Peyer's patch (tissue), 4 donors: ENCODE results near the gene PEX11G. TPM values are rescaled to one million over a fixed set of nuclear protein-coding genes. Genes with fewer than 3 reads are reported as not detected.
A peak's percentile ranks its signal among the peaks of the same experiment; 100 is the strongest.
"Not testable (repeated sequence)": the region's sequence is repeated elsewhere in the genome, so short reads cannot be mapped to it uniquely, and the experiment has no call there.

Source experiments
- DNase-seq, 3 donors: peaks; one replicate each; pipeline ENCODE4 v3.0.0-alpha.2; 2017 to 2019
- H3K27ac ChIP-seq, 4 donors: fragments of 200-600 bp; sonication (generic); one replicate each; pipeline ENCODE4 v1.5.1; 2016 to 2019
- H3K27me3 ChIP-seq, 2 donors: fragments of 200-600 bp; sonication (generic); one replicate each; pipeline ENCODE4 v1.5.1; 2019
- H3K36me3 ChIP-seq, 3 donors: fragments of 200-600 bp; sonication (generic); one replicate each; pipeline ENCODE4 v1.5.1; 2016 to 2019
- H3K4me1 ChIP-seq, 4 donors: fragments of 200-600 bp; sonication (generic); one replicate each; pipeline ENCODE4 v1.5.1; 2016 to 2019
- H3K4me3 ChIP-seq, 4 donors: fragments of 200-600 bp; sonication (generic); 1 replicate in 3 of 4; 2 replicates in 1 of 4; pipeline ENCODE4 v1.5.1; 2016 to 2019; ENCODE audit warnings: mild to moderate bottlenecking in 1 of 4
- H3K9me3 ChIP-seq, 4 donors: fragments of 200-600 bp; sonication (generic); one replicate each; pipeline ENCODE4 v1.5.1; 2016 to 2019; ENCODE audit warnings: mild to moderate bottlenecking in 1 of 4
- CTCF ChIP-seq, 6 experiments: fragments of 450-650 bp in 4 of 6; fragments of 200-600 bp in 2 of 6; sonication (generic) in 1 of 6; IDR thresholded peaks; one replicate each; pipeline ENCODE4 v1.5.1; 2017 to 2019; ENCODE audit warnings: antibody characterized with exemption in 6 of 6, mild to moderate bottlenecking in 3 of 6, moderate library complexity in 1 of 6
- POLR2A ChIP-seq, 2 donors: fragments of 450-650 bp; IDR thresholded peaks; one replicate each; pipeline ENCODE4 v1.5.1; 2017; ENCODE audit warnings: antibody characterized with exemption in 2 of 2, mild to moderate bottlenecking in 2 of 2, moderate library complexity in 2 of 2
- total RNA-seq, 4 donors: library from RNA; depleted of rRNA; stranded (reverse); fragments of >200 nt; gene quantifications; one replicate each; pipeline ENCODE4 v1.1.0, GENCODE V29; 2016

PEX11G gene
- total RNA-seq, 4 donors from 2014 or later: 8.2 to 14.3 (median 10.3) TPM; not detected in 1

GRCh38 chr19:7458675-7459074 lies 30.2 kb downstream of the PEX11G start:
- Histone ChIP-seq H3K9me3 (no peaks in the 10 kb centered on the region), H3K4me3 (no peak overlapping the region), H3K27ac (no peak overlapping the region), H3K36me3 (peaks cover 0 to 95% (median 7%) of the 10 kb centered on the region in 3 donors), H3K4me1 (no peaks in the 10 kb centered on the region), H3K27me3 (no peaks in the 10 kb centered on the region)
- no peak for TF ChIP-seq CTCF (IDR thresholded peaks at IDR 0.05)
- no peak for TF ChIP-seq POLR2A (IDR thresholded peaks at IDR 0.05)
- peak in 1 of 3 donors; percentile 43 for DNase-seq

GRCh38 chr19:7456964-7457541 lies 31.8 kb downstream of the PEX11G start:
- H3K4me3 ChIP-seq: no peak overlapping the region
- H3K36me3 ChIP-seq: peaks cover 0 to 96% (median 7%) of the 10 kb centered on the region in 3 donors
- no peak overlapping the region for H3K27ac ChIP-seq
- no peaks in the 10 kb centered on the region for H3K9me3 ChIP-seq
- no peaks in the 10 kb centered on the region for H3K4me1 ChIP-seq
- DNase-seq: no peak
- H3K27me3 ChIP-seq: no peaks in the 10 kb centered on the region
- TF ChIP-seq CTCF (IDR thresholded peaks at IDR 0.05) (no peak), POLR2A (IDR thresholded peaks at IDR 0.05) (no peak)

GRCh38 chr19:7455600-7456296 lies 33.1 kb downstream of the PEX11G start:
- H3K27ac ChIP-seq: no peak overlapping the region
- no peak for DNase-seq
- H3K4me1 ChIP-seq: no peaks in the 10 kb centered on the region
- H3K27me3 ChIP-seq: no peaks in the 10 kb centered on the region
- peaks cover 0 to 94% (median 3%) of the 10 kb centered on the region in 3 donors for H3K36me3 ChIP-seq
- no peaks in the 10 kb centered on the region for H3K9me3 ChIP-seq
- H3K4me3 ChIP-seq: no peak overlapping the region
- TF ChIP-seq CTCF (IDR thresholded peaks at IDR 0.05): no peak
- no peak for TF ChIP-seq POLR2A (IDR thresholded peaks at IDR 0.05)

- H3K27me3 ChIP-seq: no peaks in the 10 kb centered on the region
- no peak overlapping the region for H3K4me3 ChIP-seq
- no peak overlapping the region for H3K27ac ChIP-seq
- TF ChIP-seq POLR2A (IDR thresholded peaks at IDR 0.05): no peak
- no peak for TF ChIP-seq CTCF (IDR thresholded peaks at IDR 0.05)
- H3K4me1 ChIP-seq: no peaks in the 10 kb centered on the region
- no peak for DNase-seq
- no peaks in the 10 kb centered on the region for H3K9me3 ChIP-seq
- peaks cover 0 to 91% (median 3%) of the 10 kb centered on the region in 3 donors for H3K36me3 ChIP-seq
Measured at GRCh38 chr19:7454998-7455397, 33.8 kb downstream of the PEX11G start.

GRCh38 chr19:7450243-7451223 lies 38.3 kb downstream of the PEX11G start:
- Histone ChIP-seq H3K27me3 (no peaks in the 10 kb centered on the region), H3K4me3 (no peak overlapping the region), H3K4me1 (no peaks in the 10 kb centered on the region), H3K9me3 (no peaks in the 10 kb centered on the region), H3K36me3 (peaks cover 0 to 94% (median 0%) of the 10 kb centered on the region in 3 donors), H3K27ac (no peak overlapping the region)
- no peak for DNase-seq
- TF ChIP-seq CTCF (IDR thresholded peaks at IDR 0.05) (no peak), POLR2A (IDR thresholded peaks at IDR 0.05) (no peak)

GRCh38 chr19:7449391-7450070 lies 39.3 kb downstream of the PEX11G start:
- DNase-seq, H3K27ac ChIP-seq, H3K27me3 ChIP-seq, H3K9me3 ChIP-seq, H3K4me1 ChIP-seq, H3K4me3 ChIP-seq: not testable (repeated sequence)
- H3K36me3 ChIP-seq: peaks cover 0 to 95% (median 0%) of the 10 kb centered on the region in 3 donors
